ENCODE data around the gene KCND1.
A peak's percentile ranks its signal among the peaks of the same experiment; 100 is the strongest.

The KCND1 gene

GRCh38 chrX:48920718-48921104, 50.9 kb downstream of the KCND1 start:
- H3K4me2 ChIP-seq, result peak overlapping the region; percentile 96
- peak overlapping the region; percentile 96; the same call in 1 of the 2 replicates for H3K9ac ChIP-seq
- H3K27me3 ChIP-seq (ENCODE audit: insufficient read depth, low read depth), result no peaks in the 10 kb centered on the region
- H3K79me2 ChIP-seq (ENCODE audit: insufficient read depth, low read depth), result peaks cover 39% of the 10 kb centered on the region
- H4K20me1 ChIP-seq (ENCODE audit: insufficient read depth), result peaks cover 22% of the 10 kb centered on the region
- peaks cover 60% of the 10 kb centered on the region for H3K4me1 ChIP-seq (ENCODE audit: low read depth, poor library complexity, severe bottlenecking)
- peak overlapping the region; percentile 93 for H3K27ac ChIP-seq
- no peak overlapping the region for H3K4me3 ChIP-seq (IDR thresholded peaks at IDR 0.05; ENCODE audit: insufficient read depth, low read depth, low read length)
- H2AFZ ChIP-seq (ENCODE audit: low read depth), result no peak overlapping the region
- TF ChIP-seq CTCF (conservative IDR thresholded peaks at IDR 0.05; ENCODE audit: low read depth, low read length), result no peak
- H3K36me3 ChIP-seq (ENCODE audit: insufficient read depth), result peaks cover 10% of the 10 kb centered on the region; the same call in 1 of the 2 replicates

GRCh38 chrX:48919947-48920717, 51.5 kb downstream of the KCND1 start:
- no peak overlapping the region for H2AFZ ChIP-seq (ENCODE audit: low read depth)
- H3K27me3 ChIP-seq (ENCODE audit: insufficient read depth, low read depth), result no peaks in the 10 kb centered on the region
- H3K79me2 ChIP-seq (ENCODE audit: insufficient read depth, low read depth), result peaks cover 45% of the 10 kb centered on the region
- peaks cover 28% of the 10 kb centered on the region for H4K20me1 ChIP-seq (ENCODE audit: insufficient read depth)
- H3K27ac ChIP-seq, result peak overlapping the region; percentile 93
- peaks cover 14% of the 10 kb centered on the region; the same call in 1 of the 2 replicates for H3K36me3 ChIP-seq (ENCODE audit: insufficient read depth)
- no peak for TF ChIP-seq CTCF (conservative IDR thresholded peaks at IDR 0.05; ENCODE audit: low read depth, low read length)
- no peak overlapping the region for H3K4me3 ChIP-seq (IDR thresholded peaks at IDR 0.05; ENCODE audit: insufficient read depth, low read depth, low read length)
- peaks cover 55% of the 10 kb centered on the region for H3K4me1 ChIP-seq (ENCODE audit: low read depth, poor library complexity, severe bottlenecking)
- peak overlapping the region; percentile 96 for H3K9ac ChIP-seq
- H3K4me2 ChIP-seq, result peak overlapping the region; percentile 96

GRCh38 chrX:48919360-48919841, 52.2 kb downstream of the KCND1 start:
- Histone ChIP-seq H3K4me2 (peak overlapping the region; percentile 96), H3K36me3 (ENCODE audit: insufficient read depth) (peaks cover 14% of the 10 kb centered on the region; the same call in 1 of the 2 replicates), H3K9ac (peak overlapping the region; percentile 96), H4K20me1 (ENCODE audit: insufficient read depth) (peaks cover 35% of the 10 kb centered on the region), H3K4me3 (IDR thresholded peaks at IDR 0.05; ENCODE audit: insufficient read depth, low read depth, low read length) (no peak overlapping the region), H3K27me3 (ENCODE audit: insufficient read depth, low read depth) (no peaks in the 10 kb centered on the region), H3K27ac (peak overlapping the region; percentile 93), H3K4me1 (ENCODE audit: low read depth, poor library complexity, severe bottlenecking) (peaks cover 52% of the 10 kb centered on the region), H3K79me2 (ENCODE audit: insufficient read depth, low read depth) (peaks cover 52% of the 10 kb centered on the region), H2AFZ (ENCODE audit: low read depth) (no peak overlapping the region)
- no peak for TF ChIP-seq CTCF (conservative IDR thresholded peaks at IDR 0.05; ENCODE audit: low read depth, low read length)

GRCh38 chrX:48918643-48919340, 52.9 kb downstream of the KCND1 start, which contains the start of gene PIM2:
TSS of gene PIM2 (minus strand) at chrX:48919024. CDS start at chrX:48918834, 190 bp downstream.
- Histone ChIP-seq H3K9ac (peak within 1 kb of the TSS; percentile 96), H3K4me2 (peak within 1 kb of the TSS; percentile 96), H3K4me3 (IDR thresholded peaks at IDR 0.05; ENCODE audit: insufficient read depth, low read depth, low read length) (no peak within 1 kb of the TSS), H3K27ac (peak within 1 kb of the TSS; percentile 93), H2AFZ (ENCODE audit: low read depth) (no peak within 1 kb of the TSS), H3K36me3 (ENCODE audit: insufficient read depth) (peaks cover 17% of the 10 kb centered on the region; the same call in 1 of the 2 replicates), H3K27me3 (ENCODE audit: insufficient read depth, low read depth) (no peaks in the 10 kb centered on the region), H3K79me2 (ENCODE audit: insufficient read depth, low read depth) (peaks cover 58% of the 10 kb centered on the region), H4K20me1 (ENCODE audit: insufficient read depth) (peaks cover 35% of the 10 kb centered on the region), H3K4me1 (ENCODE audit: low read depth, poor library complexity, severe bottlenecking) (peaks cover 52% of the 10 kb centered on the region)
- TF ChIP-seq CTCF (conservative IDR thresholded peaks at IDR 0.05; ENCODE audit: low read depth, low read length), result no peak
